Trophoblast cell (in vitro differentiated cells and primary cell): Measurements from ENCODE around the gene TMEM132D.

ENCODE experiments used
- DNase-seq, 2 donors: peaks; one replicate each; pipeline ENCODE4 v3.0.0-alpha.2; 2016
- H2AFZ ChIP-seq: 2 replicates; pipeline ENCODE4 v1.6.1; 2013; ENCODE audit warnings: low read length, moderate library complexity, mild to moderate bottlenecking; ENCODE audit not compliant: insufficient read depth, poor library complexity
- H2AK5ac ChIP-seq: 2 replicates; pipeline ENCODE4 v1.6.1; 2013; ENCODE audit warnings: mild to moderate bottlenecking, low read length
- H2BK120ac ChIP-seq: 2 replicates; pipeline ENCODE4 v1.6.1; 2013; ENCODE audit warnings: low read length, mild to moderate bottlenecking, moderate library complexity; ENCODE audit not compliant: insufficient read depth, poor library complexity
- H2BK12ac ChIP-seq: 2 replicates; pipeline ENCODE4 v1.6.1; 2013; ENCODE audit warnings: mild to moderate bottlenecking, low read length, moderate library complexity
- H2BK5ac ChIP-seq: 2 replicates; pipeline ENCODE4 v1.6.1; 2013; ENCODE audit warnings: low read length, low read depth, moderate library complexity, mild to moderate bottlenecking; ENCODE audit not compliant: poor library complexity
- H3K14ac ChIP-seq: 2 replicates; pipeline ENCODE4 v1.6.1; 2013; ENCODE audit warnings: mild to moderate bottlenecking, low read length
- H3K18ac ChIP-seq: 2 replicates; pipeline ENCODE4 v1.6.1; 2013; ENCODE audit warnings: mild to moderate bottlenecking, low read length
- H3K23ac ChIP-seq: 2 replicates; pipeline ENCODE4 v1.6.1; 2013; ENCODE audit warnings: low read length
- H3K27ac ChIP-seq: 2 replicates; pipeline ENCODE4 v1.5.1; 2013; ENCODE audit warnings: low read depth, mild to moderate bottlenecking, inconsistent platforms, low read length, moderate library complexity
- H3K27me3 ChIP-seq: 2 replicates; pipeline ENCODE4 v1.6.1; 2013; ENCODE audit warnings: inconsistent platforms, mild to moderate bottlenecking, low read length, moderate library complexity; ENCODE audit not compliant: insufficient read depth
- H3K36me3 ChIP-seq, 2 experiments: 1 replicate in 1 of 2; 2 replicates in 1 of 2; pipeline ENCODE4 v1.6.1; 2013; ENCODE audit warnings: low read length in 2 of 2, mild to moderate bottlenecking in 2 of 2, moderate library complexity in 1 of 2; ENCODE audit not compliant: insufficient read depth in 2 of 2, control insufficient read depth in 1 of 2
- H3K4ac ChIP-seq: 2 replicates; pipeline ENCODE4 v1.6.1; 2013; ENCODE audit warnings: low read depth, mild to moderate bottlenecking, low read length, moderate library complexity
- H3K4me1 ChIP-seq, 2 experiments: 1 replicate in 1 of 2; 2 replicates in 1 of 2; pipeline ENCODE4 v1.6.1; 2013; ENCODE audit warnings: low read length in 2 of 2, mild to moderate bottlenecking in 2 of 2, moderate library complexity in 1 of 2; ENCODE audit not compliant: insufficient read depth in 2 of 2, control insufficient read depth in 1 of 2
- H3K4me2 ChIP-seq: 2 replicates; pipeline ENCODE4 v1.6.1; 2013; ENCODE audit warnings: inconsistent platforms, mild to moderate bottlenecking, low read length, moderate library complexity
- H3K4me3 ChIP-seq: 2 replicates; pipeline ENCODE4 v1.5.1; 2013; ENCODE audit warnings: mild to moderate bottlenecking, low read depth, low read length, inconsistent platforms
- H3K79me1 ChIP-seq: one replicate; pipeline ENCODE4 v1.6.1; 2013; ENCODE audit warnings: low read length
- H3K79me2 ChIP-seq: 2 replicates; pipeline ENCODE4 v1.6.1; 2013; ENCODE audit warnings: low read length, mild to moderate bottlenecking; ENCODE audit not compliant: control insufficient read depth, insufficient read depth, poor library complexity
- H3K9ac ChIP-seq: 2 replicates; pipeline ENCODE4 v1.6.1; 2013; ENCODE audit warnings: mild to moderate bottlenecking, low read length
- H3K9me3 ChIP-seq: 2 replicates; pipeline ENCODE4 v1.6.1; 2013; ENCODE audit warnings: low read depth, mild to moderate bottlenecking, control low read depth, inconsistent platforms, low read length; ENCODE audit not compliant: insufficient read depth
- H4K12ac ChIP-seq: 2 replicates; pipeline ENCODE4 v1.6.1; 2013; ENCODE audit warnings: low read depth, mild to moderate bottlenecking, low read length, moderate library complexity
- H4K8ac ChIP-seq: 2 replicates; pipeline ENCODE4 v1.6.1; 2013; ENCODE audit warnings: low read depth, mild to moderate bottlenecking, low read length, moderate library complexity
- H4K91ac ChIP-seq: one replicate; pipeline ENCODE4 v1.6.1; 2013; ENCODE audit warnings: low read depth, mild to moderate bottlenecking, low read length, moderate library complexity
- WGBS: extraction: QIAGEN DNeasy Blood & Tissue Kit; methylation state at CpG from one replicate; pipeline ENCODE4 v1.1.7; 2013; ENCODE audit warnings: missing lambda C conversion rate; ENCODE audit not compliant: insufficient read length, insufficient coverage; ENCODE audit errors: extremely low coverage; 5-methylcytosine and 5-hydroxymethylcytosine counted together

The TMEM132D gene

DNA sequence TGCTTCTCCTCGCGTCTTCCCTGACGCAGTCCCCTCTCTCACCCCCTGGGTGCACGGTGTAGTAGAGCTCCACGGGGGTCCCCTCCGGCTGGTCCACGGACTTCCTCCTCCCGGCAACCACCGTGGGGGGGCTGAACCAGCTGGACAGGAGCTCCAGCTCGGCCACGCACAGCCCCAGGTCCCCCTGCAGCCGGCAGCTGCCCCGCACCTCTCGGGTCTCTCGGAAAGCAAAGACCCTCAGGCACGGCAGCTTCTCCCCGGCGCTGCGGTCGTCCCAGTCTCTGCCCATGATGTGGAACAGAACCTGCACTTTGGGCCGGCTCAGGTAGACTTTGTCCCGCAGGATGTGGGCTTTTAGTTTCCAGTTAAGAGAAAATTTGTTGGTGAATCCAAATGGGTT, 203.8 kb downstream of the TMEM132D start:
- Histone ChIP-seq H2AFZ (no peak overlapping the region), H2BK120ac (no peak overlapping the region), H3K27me3 (no peaks in the 10 kb centered on the region), H3K27ac (no peak overlapping the region), H3K18ac (no peak overlapping the region), H4K8ac (no peak overlapping the region), H3K4me3 (no peak overlapping the region), H4K12ac (no peak overlapping the region), H3K79me2 (no peaks in the 10 kb centered on the region), H3K23ac (no peak overlapping the region), H3K9ac (no peak overlapping the region), H3K36me3 (no peaks in the 10 kb centered on the region), H2BK12ac (no peak overlapping the region), H3K4ac (no peak overlapping the region), H3K14ac (no peak overlapping the region), H2BK5ac (no peak overlapping the region), H4K91ac (no peak overlapping the region), H3K4me2 (no peak overlapping the region), H3K9me3 (peaks cover 5% of the 10 kb centered on the region), H3K79me1 (no peaks in the 10 kb centered on the region), H3K4me1 (no peaks in the 10 kb centered on the region), H2AK5ac (no peak overlapping the region)
- WGBS = no CpG with 5 or more reads among the region's 22 CpGs
- no peak for DNase-seq

DNA sequence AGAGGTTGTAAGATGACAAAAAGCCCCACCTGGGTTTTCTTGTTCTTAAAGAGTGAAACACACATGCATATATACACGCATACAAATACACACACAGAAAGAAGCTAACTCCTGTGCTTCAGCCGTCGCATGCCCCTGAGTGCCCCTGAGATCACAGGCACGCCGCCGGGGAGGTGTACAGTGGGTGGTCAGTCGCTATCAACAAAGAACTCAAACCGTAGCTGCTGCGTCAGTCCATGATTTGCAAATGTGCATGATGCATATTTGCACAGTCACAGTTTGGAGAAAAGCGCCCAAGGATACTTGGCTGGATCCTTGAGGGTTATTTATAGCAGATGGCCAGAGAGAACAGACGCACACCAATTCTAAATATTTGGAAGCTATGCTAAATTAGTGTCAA, 206.9 kb downstream of the TMEM132D start:
- Histone ChIP-seq H3K23ac (no peak overlapping the region), H2BK12ac (no peak overlapping the region), H3K4me2 (no peak overlapping the region), H3K9ac (no peak overlapping the region), H3K27me3 (no peaks in the 10 kb centered on the region), H2AFZ (no peak overlapping the region), H3K18ac (no peak overlapping the region), H3K4me3 (no peak overlapping the region), H2BK5ac (no peak overlapping the region), H4K8ac (no peak overlapping the region), H3K79me2 (no peaks in the 10 kb centered on the region), H4K12ac (no peak overlapping the region), H3K36me3 (no peaks in the 10 kb centered on the region), H3K14ac (no peak overlapping the region), H3K79me1 (no peaks in the 10 kb centered on the region), H3K4me1 (no peaks in the 10 kb centered on the region), H4K91ac (no peak overlapping the region), H3K4ac (no peak overlapping the region), H2AK5ac (no peak overlapping the region), H2BK120ac (no peak overlapping the region), H3K9me3 (peaks cover 5% of the 10 kb centered on the region), H3K27ac (no peak overlapping the region)
- DNase-seq = no peak
- WGBS = no CpG with 5 or more reads among the region's 11 CpGs

DNA sequence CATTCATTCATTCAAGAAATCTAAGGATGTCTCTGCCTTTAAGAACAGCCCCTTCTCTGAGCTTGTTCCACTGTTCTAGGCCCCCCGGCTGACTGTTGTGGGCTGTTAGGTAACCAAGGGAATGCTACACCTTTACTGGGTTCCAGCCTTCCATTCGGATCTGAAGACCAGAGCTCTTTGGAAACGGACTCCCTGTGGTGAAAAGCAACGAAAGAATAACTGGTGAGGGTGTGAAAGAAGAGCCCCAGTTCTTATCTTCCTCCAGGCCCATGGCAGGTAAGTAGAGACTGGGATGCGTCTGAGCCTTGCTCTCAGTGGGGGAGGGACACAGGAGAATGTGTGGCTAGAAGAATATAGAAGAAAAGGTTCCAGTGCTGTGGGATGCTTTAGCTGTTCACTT, 207.4 kb downstream of the TMEM132D start:
- no peak overlapping the region for H4K91ac ChIP-seq
- no peak overlapping the region for H3K14ac ChIP-seq
- H2AFZ ChIP-seq = no peak overlapping the region
- H3K4me2 ChIP-seq = no peak overlapping the region
- H2AK5ac ChIP-seq = no peak overlapping the region
- H3K23ac ChIP-seq = no peak overlapping the region
- H3K9me3 ChIP-seq = peaks cover 5% of the 10 kb centered on the region
- no peaks in the 10 kb centered on the region for H3K36me3 ChIP-seq
- H4K8ac ChIP-seq = no peak overlapping the region
- no peak overlapping the region for H3K4me3 ChIP-seq
- H2BK5ac ChIP-seq = no peak overlapping the region
- no peaks in the 10 kb centered on the region for H3K79me2 ChIP-seq
- no peaks in the 10 kb centered on the region for H3K79me1 ChIP-seq
- no peaks in the 10 kb centered on the region for H3K27me3 ChIP-seq
- no peak overlapping the region for H3K4ac ChIP-seq
- no peak for DNase-seq
- no peak overlapping the region for H3K9ac ChIP-seq
- no CpG with 5 or more reads among the region's 5 CpGs for WGBS
- no peak overlapping the region for H4K12ac ChIP-seq
- no peaks in the 10 kb centered on the region for H3K4me1 ChIP-seq
- no peak overlapping the region for H2BK12ac ChIP-seq
- no peak overlapping the region for H2BK120ac ChIP-seq
- no peak overlapping the region for H3K27ac ChIP-seq
- no peak overlapping the region for H3K18ac ChIP-seq

DNA sequence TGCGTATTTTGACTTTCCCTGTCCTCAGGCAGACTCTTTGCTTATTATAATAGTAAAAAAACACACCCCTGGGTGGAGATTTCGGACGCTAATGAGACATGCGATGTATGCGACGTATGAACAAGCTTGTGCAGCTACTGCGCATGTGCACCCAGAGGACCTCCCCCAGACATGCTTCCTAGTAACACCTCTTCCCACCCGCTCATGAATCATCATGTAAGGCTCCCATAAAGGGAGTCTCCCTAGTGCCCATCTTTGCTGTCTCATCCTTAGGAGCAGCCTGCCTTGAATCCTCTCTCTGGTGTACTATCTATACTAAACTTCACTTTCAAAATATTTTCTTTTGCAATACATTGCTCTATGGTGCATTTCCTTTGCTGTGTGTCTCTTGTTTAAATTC, 210.1 kb downstream of the TMEM132D start:
- Histone ChIP-seq H4K8ac (no peak overlapping the region), H2BK5ac (no peak overlapping the region), H3K79me1 (no peaks in the 10 kb centered on the region), H4K12ac (no peak overlapping the region), H3K23ac (no peak overlapping the region), H3K9ac (no peak overlapping the region), H2AK5ac (no peak overlapping the region), H3K27me3 (no peaks in the 10 kb centered on the region), H3K14ac (no peak overlapping the region), H3K18ac (no peak overlapping the region), H2AFZ (no peak overlapping the region), H3K4me3 (no peak overlapping the region), H3K79me2 (no peaks in the 10 kb centered on the region), H4K91ac (no peak overlapping the region), H3K4me2 (no peak overlapping the region), H3K27ac (no peak overlapping the region), H3K4ac (no peak overlapping the region), H3K36me3 (no peaks in the 10 kb centered on the region), H3K4me1 (no peaks in the 10 kb centered on the region), H2BK120ac (no peak overlapping the region), H3K9me3 (peaks cover 2% of the 10 kb centered on the region), H2BK12ac (no peak overlapping the region)
- no CpG with 5 or more reads among the region's 8 CpGs for WGBS
- no peak for DNase-seq

DNA sequence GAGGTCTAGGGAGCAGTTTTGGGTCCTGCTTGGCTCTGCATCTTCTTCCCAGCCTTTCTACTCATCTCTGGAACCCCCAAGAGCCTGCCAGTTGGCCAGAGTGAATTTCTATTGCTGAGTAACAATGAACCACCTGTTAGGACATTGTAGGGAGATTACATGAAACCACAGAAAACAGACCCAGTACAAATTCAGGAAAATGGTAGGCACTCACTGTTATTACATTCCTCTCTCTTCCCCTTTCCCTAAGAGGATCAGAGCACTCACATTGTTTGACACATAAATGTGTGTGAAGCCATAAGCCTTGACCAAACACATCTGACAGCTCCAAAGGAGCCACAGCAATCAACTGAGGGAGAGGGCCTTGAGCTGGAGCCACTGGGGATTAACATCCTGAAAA, 216.1 kb downstream of the TMEM132D start:
- Histone ChIP-seq H4K8ac (no peak overlapping the region), H3K9me3 (peaks cover 6% of the 10 kb centered on the region), H4K91ac (no peak overlapping the region), H2BK120ac (no peak overlapping the region), H3K79me2 (no peaks in the 10 kb centered on the region), H2AFZ (no peak overlapping the region), H3K14ac (no peak overlapping the region), H3K27ac (no peak overlapping the region), H3K4me3 (no peak overlapping the region), H4K12ac (no peak overlapping the region), H3K4ac (no peak overlapping the region), H3K23ac (no peak overlapping the region), H2AK5ac (no peak overlapping the region), H3K36me3 (no peaks in the 10 kb centered on the region), H2BK12ac (no peak overlapping the region), H3K18ac (no peak overlapping the region), H2BK5ac (no peak overlapping the region), H3K27me3 (no peaks in the 10 kb centered on the region), H3K79me1 (no peaks in the 10 kb centered on the region), H3K4me1 (no peaks in the 10 kb centered on the region), H3K4me2 (no peak overlapping the region), H3K9ac (no peak overlapping the region)
- DNase-seq = no peak
